IMR-90 (cell line): ENCODE data around the gene SAMHD1. TPM values are rescaled to one million over a fixed set of nuclear protein-coding genes. Genes with fewer than 3 reads are reported as not detected.

Experiments used
- ATAC-seq: fragments of 200-7000 bp; cut with Tn5 transposase; 2 replicates; pipeline ENCODE4 v1.9.1; 2020; ENCODE audit warnings: low read depth, mild to moderate bottlenecking, moderate library complexity
- BruUV-seq: library from RNA; stranded (reverse); fragments of 400-500 nt; replicated peaks from 2 replicates; lab custom pipeline; 2021; lab: Mats Ljungman, UMichigan
- CTCF ChIA-PET: fragments of 300-600 bp; formaldehyde crosslinking; extraction: SDS; loops from one replicate; lab custom pipeline; 2021; ENCODE audit warnings: antibody characterized with exemption; lab: Yijun Ruan, JAX
- POLR2A ChIA-PET: fragments of 300-600 bp; sonication (Branson Sonifier 250); formaldehyde crosslinking; loops from one replicate; lab custom pipeline; 2022; ENCODE audit warnings: antibody characterized with exemption; ENCODE audit not compliant: unreplicated experiment; lab: Charles Lee
- DNase-seq: peaks from one replicate; pipeline ENCODE4 v3.0.0; 2013
- H2AFZ ChIP-seq: replicated peaks from 2 replicates; pipeline ENCODE3; 2013; ENCODE audit warnings: low read length, mild to moderate bottlenecking; ENCODE audit not compliant: poor library complexity
- H2AK5ac ChIP-seq: 2 replicates; pipeline ENCODE4 v1.6.1; 2013; ENCODE audit warnings: low read depth, low read length, inconsistent platforms
- H2AK9ac ChIP-seq: replicated peaks from 2 replicates; pipeline ENCODE3; 2013; ENCODE audit warnings: mild to moderate bottlenecking, low read depth, low read length, moderate library complexity; ENCODE audit not compliant: poor library complexity
- H2BK120ac ChIP-seq: 2 replicates; pipeline ENCODE4 v1.6.1; 2013; ENCODE audit warnings: low read depth, low read length, inconsistent platforms
- H2BK15ac ChIP-seq: 3 replicates; pipeline ENCODE4 v1.6.1; 2013; ENCODE audit warnings: low read depth, low read length, inconsistent platforms
- H2BK20ac ChIP-seq: 2 replicates; pipeline ENCODE4 v1.6.1; 2013; ENCODE audit warnings: low read depth, mild to moderate bottlenecking, inconsistent platforms, low read length, moderate library complexity
- H2BK5ac ChIP-seq: 2 replicates; pipeline ENCODE4 v1.6.1; 2013; ENCODE audit warnings: mild to moderate bottlenecking, low read depth, low read length, inconsistent platforms; ENCODE audit not compliant: poor library complexity, severe bottlenecking
- H3K14ac ChIP-seq: replicated peaks from 2 replicates; pipeline ENCODE4 v1.6.1; 2013; ENCODE audit warnings: low read depth, low read length, inconsistent platforms
- H3K18ac ChIP-seq: 2 replicates; pipeline ENCODE4 v1.6.1; 2013; ENCODE audit warnings: low read depth, low read length, control low read depth
- H3K23ac ChIP-seq: 2 replicates; pipeline ENCODE4 v1.6.1; 2013; ENCODE audit warnings: low read depth, low read length, inconsistent platforms
- H3K27ac ChIP-seq: 2 replicates; pipeline ENCODE4 v1.5.1; 2013; ENCODE audit warnings: mild to moderate bottlenecking, control low read depth, low read length; ENCODE audit not compliant: insufficient read depth
- H3K27me3 ChIP-seq: 2 replicates; pipeline ENCODE4 v1.6.1; 2013; ENCODE audit warnings: low read length; ENCODE audit not compliant: control insufficient read depth, insufficient read depth
- H3K36me3 ChIP-seq: 2 replicates; pipeline ENCODE4 v1.6.1; 2013; ENCODE audit warnings: low read length, mixed read lengths; ENCODE audit not compliant: control insufficient read depth, insufficient read depth
- H3K4ac ChIP-seq: 2 replicates; pipeline ENCODE4 v1.6.1; 2013; ENCODE audit warnings: low read depth, low read length, inconsistent platforms
- H3K4me1 ChIP-seq: 2 replicates; pipeline ENCODE4 v1.6.1; 2013; ENCODE audit warnings: low read length, mixed read lengths; ENCODE audit not compliant: control insufficient read depth, insufficient read depth
- H3K4me2 ChIP-seq: 2 replicates; pipeline ENCODE4 v1.6.1; 2013; ENCODE audit warnings: low read depth, mild to moderate bottlenecking, control low read depth, low read length, moderate library complexity
- H3K4me3 ChIP-seq: 2 replicates; pipeline ENCODE4 v1.5.1; 2013; ENCODE audit warnings: low read depth, mild to moderate bottlenecking, control low read depth, low read length, moderate library complexity; ENCODE audit not compliant: insufficient read depth
- H3K56ac ChIP-seq: 2 replicates; pipeline ENCODE4 v1.6.1; 2013; ENCODE audit warnings: low read length, inconsistent platforms; ENCODE audit not compliant: insufficient read depth; ENCODE audit errors: extremely low read depth
- H3K79me1 ChIP-seq, 2 experiments: 2 replicates each; pipeline ENCODE4 v1.6.1; 2013; ENCODE audit warnings: low read length in 2 of 2, inconsistent platforms in 1 of 2, low read depth in 1 of 2
- H3K9ac ChIP-seq: 2 replicates; pipeline ENCODE4 v1.6.1; 2013; ENCODE audit warnings: low read depth, low read length, control low read depth
- H3K9me1 ChIP-seq: 2 replicates; pipeline ENCODE4 v1.6.1; 2013; ENCODE audit warnings: low read length, inconsistent platforms; ENCODE audit not compliant: insufficient read depth
- H3K9me3 ChIP-seq: 2 replicates; pipeline ENCODE4 v1.6.1; 2013; ENCODE audit warnings: low read length; ENCODE audit not compliant: control insufficient read depth, insufficient read depth
- H4K20me1 ChIP-seq: 2 replicates; pipeline ENCODE4 v1.6.1; 2013; ENCODE audit warnings: low read length, inconsistent platforms; ENCODE audit not compliant: insufficient read depth
- H4K5ac ChIP-seq: 2 replicates; pipeline ENCODE4 v1.6.1; 2013; ENCODE audit warnings: mild to moderate bottlenecking, low read depth, low read length, control low read depth
- H4K8ac ChIP-seq, 2 experiments: 2 replicates each; pipeline ENCODE4 v1.6.1; 2013; ENCODE audit warnings: low read depth in 2 of 2, low read length in 2 of 2, control low read depth in 1 of 2, inconsistent platforms in 1 of 2
- H4K91ac ChIP-seq: 2 replicates; pipeline ENCODE4 v1.6.1; 2013; ENCODE audit warnings: low read depth, low read length, inconsistent platforms; ENCODE audit not compliant: insufficient read depth
- BHLHE40 ChIP-seq: fragments of 150-350 bp; IDR thresholded peaks from 2 replicates; pipeline ENCODE4 v1.6.1; 2016; ENCODE audit warnings: mild to moderate bottlenecking, low read depth, low read length
- CEBPB ChIP-seq: IDR thresholded peaks from 2 replicates; pipeline ENCODE4 v1.6.1; 2012; ENCODE audit warnings: low read depth, low read length, improper control_type of control experiment
- CHD1 ChIP-seq: IDR thresholded peaks from 2 replicates; pipeline ENCODE4 v1.6.1; 2012; ENCODE audit warnings: low read depth, low read length, improper control_type of control experiment
- FOS ChIP-seq: fragments of 150-350 bp; IDR thresholded peaks from 2 replicates; pipeline ENCODE4 v1.6.1; 2016; ENCODE audit warnings: low read depth, low read length
- MAFK ChIP-seq: IDR thresholded peaks from 2 replicates; pipeline ENCODE4 v1.6.1; 2012; ENCODE audit warnings: low read depth, low read length, improper control_type of control experiment
- MAZ ChIP-seq: IDR thresholded peaks from 2 replicates; pipeline ENCODE4 v1.6.1; 2012; ENCODE audit warnings: low read depth, mild to moderate bottlenecking, low read length, improper control_type of control experiment, moderate library complexity, borderline replicate concordance
- NFE2L2 ChIP-seq: fragments of 150-350 bp; IDR thresholded peaks from 2 replicates; pipeline ENCODE4 v1.6.1; 2016; ENCODE audit warnings: low read depth, mild to moderate bottlenecking, low read length
- POLR2A ChIP-seq: IDR thresholded peaks from 2 replicates; pipeline ENCODE4 v1.6.1; 2012; ENCODE audit warnings: mild to moderate bottlenecking, low read depth, low read length
- RFX5 ChIP-seq: IDR thresholded peaks from 2 replicates; pipeline ENCODE4 v1.8.0; 2012; ENCODE audit warnings: low read depth, mild to moderate bottlenecking, low read length, moderate library complexity
- SMC3 ChIP-seq: fragments of 150-350 bp; IDR thresholded peaks from 2 replicates; pipeline ENCODE4 v1.6.1; 2016; ENCODE audit warnings: low read depth, mild to moderate bottlenecking, antibody characterized with exemption, low read length, moderate library complexity
- WGBS, 2 experiments: methylation state at CpG; one replicate each; pipeline versions ENCODE4 v1.1.5 to v1.1.7; 2013; ENCODE audit warnings: missing lambda C conversion rate in 2 of 2; ENCODE audit not compliant: insufficient read length in 1 of 2; ENCODE audit errors: extremely low coverage in 2 of 2; 5-methylcytosine and 5-hydroxymethylcytosine counted together
- dilution Hi-C: fragments of 300-500 bp; cut with HindIII; formaldehyde crosslinking; loops from one replicate; pipeline ENCODE4 v1.14.3; 2018; ENCODE audit warnings: low sequenced_read_pairs; ENCODE audit not compliant: unreplicated experiment
- in situ Hi-C: fragments of 300-500 bp; cut with MboI; formaldehyde crosslinking; loops from 3 replicates; pipeline ENCODE4 v1.14.3; 2019; ENCODE audit warnings: low sequenced_read_pairs, inconsistent platforms, mixed read lengths
- intact Hi-C: fragments of 100-400 bp; cut with micrococcal nuclease; formaldehyde crosslinking; loops from 2 replicates; pipeline ENCODE4 v1.10.0; 2022
- polyA plus RNA-seq, 3 experiments: library from polyadenylated mRNA; depleted of rRNA; stranded (reverse); fragments of >200 nt; gene quantifications; 2 replicates each; pipeline ENCODE4 v1.2.3, GENCODE V29; 2012; ENCODE audit warnings: low replicate concordance in 1 of 3
- total RNA-seq: library from RNA; depleted of rRNA; stranded (reverse); fragments of >200 nt; gene quantifications from 2 replicates; pipeline ENCODE4 v1.2.3, GENCODE V29; 2012
- TF ChIP-seq, protein P1 (sequence below): fragments of 150-350 bp; IDR thresholded peaks from 2 replicates; pipeline ENCODE4 v1.6.1; 2017; ENCODE audit warnings: mild to moderate bottlenecking, antibody characterized with exemption, low read length, low read depth
- TF ChIP-seq, protein P2 (sequence below): fragments of 150-350 bp; IDR thresholded peaks from 2 replicates; pipeline ENCODE4 v1.6.1; 2016; ENCODE audit warnings: low read depth, mild to moderate bottlenecking, low read length, moderate library complexity, borderline replicate concordance
- TF ChIP-seq, protein P3 (sequence below): conservative IDR thresholded peaks from 2 replicates; pipeline ENCODE4 v1.5.1; 2012; ENCODE audit warnings: mild to moderate bottlenecking, low read depth, low read length, improper control_type of control experiment

The SAMHD1 gene
- total and polyA plus RNA-seq, 2 of the 4 experiments (the other 2 are of a cell fraction): 6.3 to 14.9 TPM

DNA sequence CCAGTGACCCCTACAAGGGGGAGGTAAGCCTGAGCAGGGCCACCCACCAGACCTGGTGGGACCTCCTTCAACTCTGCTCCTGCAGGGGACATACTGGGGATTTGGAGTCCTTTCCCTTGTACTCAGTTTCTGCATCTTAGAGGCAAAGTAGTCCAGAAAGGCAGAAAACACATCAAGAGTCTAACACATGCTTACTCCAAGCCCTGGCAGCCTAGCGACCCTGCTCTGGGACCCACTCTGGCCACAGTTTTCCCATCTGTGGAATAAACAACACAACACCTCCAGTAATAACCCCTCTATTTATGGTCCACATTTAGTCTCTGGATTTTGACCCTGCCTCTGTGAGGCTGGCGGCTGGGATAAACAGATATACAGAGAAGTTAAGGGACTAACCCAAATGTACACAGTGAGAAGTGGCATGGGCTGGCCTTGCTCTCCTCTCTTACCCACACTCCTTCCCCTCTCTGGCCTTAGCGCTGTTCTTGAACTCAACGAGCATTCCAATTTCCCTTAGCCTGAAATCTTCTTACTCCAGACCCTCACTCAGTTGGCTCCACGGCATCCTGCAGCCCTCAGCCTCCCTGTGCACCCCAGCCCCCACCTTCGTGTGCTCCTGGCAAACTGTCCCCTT lies 91.7 kb downstream of the SAMHD1 start (continued):
- TF ChIP-seq RFX5 (no peak), FOS (no peak)

DNA sequence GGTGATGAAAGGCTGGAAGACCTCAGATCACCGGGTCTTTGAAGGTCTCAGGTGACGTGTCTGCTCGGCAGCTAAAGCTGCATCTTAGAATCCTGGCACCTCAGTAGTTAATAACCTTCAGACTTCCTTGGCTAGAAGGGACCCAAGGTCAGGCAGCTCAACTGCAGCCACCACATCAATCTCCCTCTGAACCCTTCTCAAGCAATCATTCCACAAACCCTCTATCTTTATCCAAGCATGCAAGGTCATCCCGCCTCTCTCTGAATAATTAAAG lies 92.3 kb downstream of the SAMHD1 start:
- BruUV-seq: no TSS peak
- CTCF ChIA-PET: no interaction called here
- peak overlapping the region; percentile 36; the same call in 1 of the 2 replicates for H2BK20ac ChIP-seq
- 66% methylated on average over 4 of the region's 4 CpGs; no CpG with 5 or more reads in 1 of the 2 experiments for WGBS, 2 experiments
- no peaks in the 10 kb centered on the region for H3K9me3 ChIP-seq
- peak overlapping the region; percentile 33; the same call in 1 of the 2 replicates for H3K14ac ChIP-seq
- dilution Hi-C loops (no loop called here), in situ Hi-C loops (no loop called here), intact Hi-C loops (no loop called here)
- no peak overlapping the region for H3K9ac ChIP-seq
- H4K5ac ChIP-seq: no peak overlapping the region
- peak overlapping the region; percentile 80 for H2AK9ac ChIP-seq
- H3K36me3 ChIP-seq: peaks cover 8% of the 10 kb centered on the region; the same call in 1 of the 2 replicates
- no peak overlapping the region for H2AFZ ChIP-seq
- H2AK5ac ChIP-seq: peak overlapping the region; percentile 89
- H3K79me1 ChIP-seq: peaks cover 14 to 78% of the 10 kb centered on the region in 2 experiments; a peak in 3 of 4 replicates
- peak overlapping the region in 1 of 2 experiments; percentile 7; a peak in 1 of 4 replicates for H4K8ac ChIP-seq
- H2BK15ac ChIP-seq: peak overlapping the region; percentile 43; the same call in 1 of the 3 replicates
- H3K4me3 ChIP-seq: no peak overlapping the region
- H3K4me1 ChIP-seq: peaks cover 58% of the 10 kb centered on the region
- POLR2A ChIA-PET: no interaction called here
- DNase-seq (no peak), ATAC-seq (no peak)
- H3K4me2 ChIP-seq: no peak overlapping the region; the same call in 1 of the 2 replicates
- 0 out of 2 replicates have a peak overlapping the region, but pooled peaks have one; percentile 13 for H4K91ac ChIP-seq
- H3K18ac ChIP-seq: no peak overlapping the region
- peak overlapping the region; percentile 36 for H2BK120ac ChIP-seq
- peak overlapping the region; percentile 30; the same call in 1 of the 2 replicates for H3K4ac ChIP-seq
- H3K27me3 ChIP-seq: no peaks in the 10 kb centered on the region
- H4K20me1 ChIP-seq: peaks cover 76% of the 10 kb centered on the region
- H3K56ac ChIP-seq: no peak overlapping the region
- H3K27ac ChIP-seq: no peak overlapping the region
- peak overlapping the region; percentile 83; the same call in 1 of the 2 replicates for H3K23ac ChIP-seq
- peaks cover 55% of the 10 kb centered on the region for H3K9me1 ChIP-seq
- H2BK5ac ChIP-seq: no peak overlapping the region
- TF ChIP-seq, protein P1, sequence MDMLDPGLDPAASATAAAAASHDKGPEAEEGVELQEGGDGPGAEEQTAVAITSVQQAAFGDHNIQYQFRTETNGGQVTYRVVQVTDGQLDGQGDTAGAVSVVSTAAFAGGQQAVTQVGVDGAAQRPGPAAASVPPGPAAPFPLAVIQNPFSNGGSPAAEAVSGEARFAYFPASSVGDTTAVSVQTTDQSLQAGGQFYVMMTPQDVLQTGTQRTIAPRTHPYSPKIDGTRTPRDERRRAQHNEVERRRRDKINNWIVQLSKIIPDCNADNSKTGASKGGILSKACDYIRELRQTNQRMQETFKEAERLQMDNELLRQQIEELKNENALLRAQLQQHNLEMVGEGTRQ: no peak
- TF ChIP-seq RFX5 (no peak), POLR2A (no peak), BHLHE40 (no peak), MAFK (no peak), SMC3 (no peak), NFE2L2 (no peak), MAZ (no peak), FOS (no peak), CEBPB (no peak), CHD1 (no peak)
- TF ChIP-seq, protein P2, sequence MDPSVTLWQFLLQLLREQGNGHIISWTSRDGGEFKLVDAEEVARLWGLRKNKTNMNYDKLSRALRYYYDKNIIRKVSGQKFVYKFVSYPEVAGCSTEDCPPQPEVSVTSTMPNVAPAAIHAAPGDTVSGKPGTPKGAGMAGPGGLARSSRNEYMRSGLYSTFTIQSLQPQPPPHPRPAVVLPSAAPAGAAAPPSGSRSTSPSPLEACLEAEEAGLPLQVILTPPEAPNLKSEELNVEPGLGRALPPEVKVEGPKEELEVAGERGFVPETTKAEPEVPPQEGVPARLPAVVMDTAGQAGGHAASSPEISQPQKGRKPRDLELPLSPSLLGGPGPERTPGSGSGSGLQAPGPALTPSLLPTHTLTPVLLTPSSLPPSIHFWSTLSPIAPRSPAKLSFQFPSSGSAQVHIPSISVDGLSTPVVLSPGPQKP: no peak
- TF ChIP-seq, protein P3, sequence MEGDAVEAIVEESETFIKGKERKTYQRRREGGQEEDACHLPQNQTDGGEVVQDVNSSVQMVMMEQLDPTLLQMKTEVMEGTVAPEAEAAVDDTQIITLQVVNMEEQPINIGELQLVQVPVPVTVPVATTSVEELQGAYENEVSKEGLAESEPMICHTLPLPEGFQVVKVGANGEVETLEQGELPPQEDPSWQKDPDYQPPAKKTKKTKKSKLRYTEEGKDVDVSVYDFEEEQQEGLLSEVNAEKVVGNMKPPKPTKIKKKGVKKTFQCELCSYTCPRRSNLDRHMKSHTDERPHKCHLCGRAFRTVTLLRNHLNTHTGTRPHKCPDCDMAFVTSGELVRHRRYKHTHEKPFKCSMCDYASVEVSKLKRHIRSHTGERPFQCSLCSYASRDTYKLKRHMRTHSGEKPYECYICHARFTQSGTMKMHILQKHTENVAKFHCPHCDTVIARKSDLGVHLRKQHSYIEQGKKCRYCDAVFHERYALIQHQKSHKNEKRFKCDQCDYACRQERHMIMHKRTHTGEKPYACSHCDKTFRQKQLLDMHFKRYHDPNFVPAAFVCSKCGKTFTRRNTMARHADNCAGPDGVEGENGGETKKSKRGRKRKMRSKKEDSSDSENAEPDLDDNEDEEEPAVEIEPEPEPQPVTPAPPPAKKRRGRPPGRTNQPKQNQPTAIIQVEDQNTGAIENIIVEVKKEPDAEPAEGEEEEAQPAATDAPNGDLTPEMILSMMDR: no peak
